CD4-positive, alpha-beta T cell treated with Interleukin-21 for 1 hour (primary cell): ENCODE results near the gene PBRM1.
A peak's percentile ranks its signal among the peaks of the same experiment; 100 is the strongest.
"Not testable (repeated sequence)": the region's sequence is repeated elsewhere in the genome, so short reads cannot be mapped to it uniquely, and the experiment has no call there.

Experiments
- DNase-seq: peaks from one replicate; pipeline ENCODE4 v3.0.0-alpha.2; 2020

Gene PBRM1

GRCh38 chr3:52704611-52705437 lies 19.1 kb upstream of the PBRM1 start:
- no peak for DNase-seq

GRCh38 chr3:52703341-52703740 lies 17.6 kb upstream of the PBRM1 start:
- DNase-seq = no peak

- DNase-seq = no peak
These were observed 11.9 kb upstream of the PBRM1 start for GRCh38 chr3:52697632-52697965.

DNA sequence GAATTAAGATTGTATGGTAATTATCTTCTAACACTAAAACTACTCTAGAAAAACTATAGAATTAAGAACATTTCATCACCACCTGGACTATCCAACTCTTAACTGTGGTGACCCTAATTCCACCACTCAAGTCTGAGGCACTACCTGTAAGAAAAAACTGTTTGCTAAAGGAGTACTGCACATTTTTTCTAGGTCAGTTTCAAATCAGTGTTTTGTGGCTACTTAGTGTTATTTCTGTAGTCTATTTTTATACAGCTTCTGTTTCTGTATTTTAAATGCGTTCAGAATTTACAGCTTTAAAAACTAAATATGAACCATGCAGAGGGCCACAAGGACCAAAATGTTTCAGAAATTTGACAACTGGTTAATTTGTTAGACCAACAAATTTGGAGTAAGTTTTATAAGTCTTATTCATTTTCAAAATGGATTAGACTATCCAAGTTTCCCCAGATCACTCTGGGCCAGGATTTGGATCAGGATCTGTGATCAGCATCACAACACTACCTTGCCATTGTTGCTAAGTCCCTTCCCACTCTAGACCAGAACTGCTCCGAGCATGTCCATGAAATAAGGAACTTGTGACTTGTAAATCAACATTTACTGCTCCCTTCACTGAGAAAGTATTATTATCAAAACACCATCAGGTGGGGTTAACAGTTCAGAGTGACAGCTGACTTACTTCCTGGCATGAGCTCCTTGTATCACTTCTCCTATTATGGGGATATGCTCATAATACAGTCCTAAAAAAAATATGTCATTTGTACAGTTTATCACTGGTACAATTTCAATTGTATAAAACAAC lies 11.3 kb upstream of the PBRM1 start:
- no peak for DNase-seq

DNA sequence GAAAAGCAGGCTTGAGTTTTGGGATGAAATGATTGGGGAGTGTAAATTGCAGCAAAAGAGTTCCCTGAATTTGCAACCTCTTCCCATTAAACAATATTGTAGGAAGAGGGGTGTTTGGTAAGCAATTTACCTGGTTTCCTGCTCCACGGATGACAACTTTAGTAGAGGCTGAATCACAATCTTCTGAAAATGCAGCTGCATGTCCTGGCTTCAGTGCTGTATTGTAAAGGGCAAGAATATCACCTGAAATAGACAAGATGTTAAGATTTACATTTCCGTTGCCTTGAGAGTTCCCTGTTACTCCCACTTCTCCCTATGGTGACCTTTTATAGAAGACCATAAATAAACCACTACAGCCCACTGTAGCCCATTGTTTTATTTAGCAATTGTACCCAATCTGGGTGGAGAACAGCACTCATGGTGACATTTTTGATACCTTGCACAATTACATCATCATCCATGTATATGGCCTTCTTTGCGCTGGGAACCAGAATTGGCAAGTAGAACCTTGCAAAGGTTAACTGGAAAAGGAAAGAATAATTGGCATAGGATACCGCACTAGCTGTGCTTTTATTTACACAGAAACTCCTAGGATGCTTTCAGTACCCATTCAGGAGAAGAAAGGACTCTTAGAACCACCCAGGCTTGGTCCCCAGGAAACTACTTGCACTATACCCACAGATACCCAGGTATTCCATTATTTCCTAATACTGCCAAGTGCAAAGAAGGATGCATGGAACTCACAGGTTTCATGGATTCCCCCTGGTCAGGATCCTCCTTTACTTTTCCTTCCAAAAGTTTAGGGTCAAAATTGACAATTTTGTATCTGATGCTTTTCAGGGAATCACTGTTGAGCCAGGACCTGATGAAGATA lies 10.3 kb upstream of the PBRM1 start:
- DNase-seq = no peak

GRCh38 chr3:52694528-52695189 lies 8.9 kb upstream of the PBRM1 start:
- no peak for DNase-seq

GRCh38 chr3:52693071-52693470 lies 7.4 kb upstream of the PBRM1 start:
- no peak for DNase-seq

- DNase-seq = no peak
These were observed 4.8 kb upstream of the PBRM1 start for GRCh38 chr3:52690560-52690959.

DNA sequence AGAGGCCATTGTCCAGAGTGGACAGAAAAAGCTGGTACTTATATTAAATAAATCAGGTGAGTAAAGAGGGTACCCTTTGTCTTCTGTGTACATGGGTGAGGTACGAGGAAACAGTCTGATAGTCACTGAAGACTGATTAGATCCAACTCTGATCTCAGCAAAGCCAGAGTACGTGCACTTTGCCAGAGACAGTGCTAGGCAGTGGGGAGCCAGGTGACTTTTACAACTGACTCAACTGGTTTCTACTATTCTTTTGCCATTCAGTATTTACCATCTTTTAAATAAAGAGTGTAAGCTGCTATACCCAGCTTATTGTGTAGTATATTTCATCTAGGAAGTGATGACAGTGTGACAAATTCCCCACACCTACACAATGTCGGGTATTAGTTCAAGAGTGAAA lies 3.4 kb upstream of the PBRM1 start:
- no peak for DNase-seq

DNA sequence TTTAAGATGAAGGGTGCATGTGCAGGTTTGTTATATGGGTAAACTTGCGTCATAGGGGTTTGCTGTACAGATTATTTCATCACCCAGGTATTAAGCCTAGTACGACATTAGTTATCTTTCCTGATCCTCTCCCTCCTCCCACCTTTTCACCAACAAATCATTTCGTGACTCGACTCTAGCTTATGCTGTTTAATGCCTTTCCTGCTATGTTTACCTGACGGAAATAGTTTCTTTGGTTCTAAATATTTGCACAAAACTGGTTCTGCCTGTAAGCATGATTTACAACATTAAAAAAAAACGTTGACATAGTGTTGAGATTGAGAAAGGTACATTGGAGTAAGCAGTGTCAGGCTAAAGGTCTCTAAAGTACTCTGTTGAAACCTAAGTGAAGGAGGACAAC lies 2.6 kb upstream of the PBRM1 start:
- DNase-seq = no peak

GRCh38 chr3:52685285-52685708 lies 416 bp downstream of the PBRM1 start:
- peak; percentile 94 for DNase-seq

- no peak for DNase-seq
These were observed 1.5 kb downstream of the PBRM1 start for GRCh38 chr3:52684184-52684583.

DNA sequence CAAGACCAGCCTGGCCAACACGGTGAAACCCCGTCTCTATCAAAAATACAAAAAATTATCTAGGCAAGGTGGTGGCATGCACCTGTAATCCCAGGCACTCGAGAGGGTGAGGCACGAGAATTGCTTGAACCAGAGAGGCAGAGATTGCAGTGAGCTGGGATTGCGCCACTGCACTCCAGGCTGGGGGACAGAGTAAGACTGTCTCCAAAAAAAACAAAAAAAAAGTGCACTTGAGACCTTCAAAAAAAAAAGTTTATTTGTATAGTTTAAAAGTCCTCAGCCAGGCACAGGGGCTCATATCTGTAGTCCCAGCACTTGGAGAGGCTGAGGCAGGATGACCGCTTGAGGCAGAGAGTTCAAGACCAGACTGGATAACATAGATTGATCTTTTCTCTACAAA lies 2.1 kb downstream of the PBRM1 start:
- DNase-seq = no peak

DNA sequence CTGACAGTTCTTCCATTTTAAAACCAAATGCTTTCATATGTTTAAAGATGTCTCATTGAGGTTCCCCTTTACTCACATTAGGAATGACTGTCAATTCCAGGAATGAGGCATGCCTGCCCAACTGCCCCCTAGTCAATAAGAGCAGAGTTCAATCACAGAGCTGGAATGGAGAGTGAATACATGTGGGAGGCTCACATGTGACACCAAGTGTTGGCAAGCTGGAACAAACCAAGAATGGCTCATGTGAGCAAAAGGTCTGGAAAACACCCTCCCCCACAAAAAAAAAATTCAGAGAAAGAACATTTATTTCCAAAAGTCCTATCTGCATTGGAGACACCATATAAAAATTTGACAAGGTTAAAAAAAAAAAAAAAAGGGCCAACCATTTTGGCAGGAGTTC lies 3.7 kb downstream of the PBRM1 start:
- no peak for DNase-seq

GRCh38 chr3:52681596-52681995 lies 4.1 kb downstream of the PBRM1 start:
- no peak for DNase-seq

DNA sequence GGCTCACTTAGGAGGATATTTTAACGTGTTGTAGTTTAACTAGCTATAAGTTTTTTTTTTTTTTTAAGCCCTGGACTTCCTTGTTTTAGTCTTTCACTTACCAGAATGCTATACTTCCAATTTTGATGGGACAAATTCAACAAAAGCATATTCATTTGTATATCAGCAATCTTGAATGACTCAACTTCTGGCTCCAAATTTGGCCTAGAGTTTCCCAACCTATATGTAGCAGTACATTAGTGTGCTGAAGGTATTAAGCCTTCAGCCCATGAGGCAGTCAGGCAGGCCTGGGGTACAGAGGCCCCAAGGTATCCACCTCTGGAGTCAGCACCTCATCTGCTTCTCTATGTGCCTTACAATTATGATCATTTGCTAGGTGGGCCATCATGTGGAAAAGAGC lies 5.9 kb downstream of the PBRM1 start:
- DNase-seq = no peak

DNA sequence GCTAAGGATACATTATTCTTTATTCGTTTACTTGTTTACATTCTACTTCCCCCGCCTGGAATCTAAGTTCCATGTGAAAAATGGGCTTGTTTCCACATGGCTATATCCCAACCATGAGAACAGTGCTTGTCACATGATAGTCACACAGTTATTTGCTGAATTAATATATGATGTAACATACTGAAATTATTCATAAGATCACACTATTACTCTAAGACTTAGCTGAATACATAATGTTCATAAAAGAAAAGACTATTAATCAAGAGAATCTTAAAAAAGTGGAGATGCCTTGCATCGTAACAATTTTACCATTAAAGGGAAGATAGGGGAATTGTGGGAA lies 6.5 kb downstream of the PBRM1 start:
- DNase-seq = no peak

DNA sequence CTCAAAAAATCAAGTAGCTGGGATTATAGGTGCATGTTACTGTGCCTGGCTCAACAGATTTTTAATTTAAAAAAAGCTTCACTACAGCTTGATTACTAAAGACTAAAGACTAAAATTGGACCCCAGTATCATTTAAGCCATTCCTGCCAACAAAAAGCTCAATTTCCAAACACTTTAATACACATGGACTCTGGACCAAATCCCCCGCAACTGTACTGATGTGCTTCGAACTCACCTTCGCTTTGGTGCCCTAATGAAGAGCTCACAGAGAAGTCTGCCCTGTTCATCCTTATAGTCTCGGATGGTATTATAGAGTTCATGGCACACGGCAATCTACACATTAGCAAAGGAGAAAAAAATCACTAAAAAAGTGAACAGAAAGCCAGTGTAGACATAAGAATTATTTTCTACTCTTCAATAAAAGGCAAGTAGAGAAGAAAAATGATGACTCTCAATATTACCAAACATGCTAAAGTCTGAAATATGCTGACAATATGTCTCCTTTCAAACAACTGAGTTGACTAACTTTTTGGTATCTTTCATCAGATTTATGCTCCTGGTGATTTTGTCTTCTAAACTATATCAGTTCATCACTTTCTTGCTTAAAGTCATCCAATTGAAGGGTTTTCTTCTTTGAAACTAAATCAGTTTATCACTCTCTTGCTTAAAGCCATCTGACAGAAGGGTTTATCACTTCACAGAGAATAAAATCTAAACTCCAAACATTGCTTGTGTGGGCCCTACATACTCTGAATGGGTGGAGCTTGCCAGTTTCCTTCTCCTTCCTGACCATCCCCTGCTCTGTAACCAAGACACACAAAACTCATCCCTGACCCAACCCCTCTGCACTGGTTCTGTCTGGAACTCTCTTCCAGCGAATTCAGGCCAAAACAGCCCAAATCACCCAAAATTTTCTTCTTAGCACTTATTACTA lies 7.2 kb downstream of the PBRM1 start:
- no peak for DNase-seq

DNA sequence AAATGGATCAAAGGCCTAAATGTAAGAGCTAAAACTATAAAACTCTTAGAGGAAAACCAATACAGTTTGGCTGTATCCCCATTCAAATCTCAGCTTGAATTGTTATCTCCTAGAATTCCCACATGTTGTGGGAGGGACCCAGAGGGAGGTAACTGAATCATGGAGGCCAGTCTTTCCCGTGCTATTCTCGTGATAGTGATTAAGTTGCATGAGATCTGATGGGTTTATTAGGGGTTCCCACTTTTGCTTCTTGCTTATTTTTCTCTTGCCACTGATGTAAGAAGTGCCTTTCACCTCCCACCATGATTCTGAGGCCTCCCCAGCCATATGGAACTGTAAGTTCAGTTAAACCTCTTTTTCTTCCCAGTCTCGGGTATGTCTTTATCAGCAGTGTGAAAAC lies 9.5 kb downstream of the PBRM1 start:
- not testable (repeated sequence) for DNase-seq

GRCh38 chr3:52671676-52672075 lies 14.0 kb downstream of the PBRM1 start:
- no peak for DNase-seq

- DNase-seq = peak; percentile 43
These were observed 14.8 kb downstream of the PBRM1 start for GRCh38 chr3:52670621-52671521.
